Transverse colon (tissue), 4 donors: ENCODE measurements around the gene AKR1C8.
"Not testable (repeated sequence)": the region's sequence is repeated elsewhere in the genome, so short reads cannot be mapped to it uniquely, and the experiment has no call there.

Source experiments
- CTCF ChIP-seq, 5 experiments: fragments of 200-600 bp in 3 of 5; fragments of 450-650 bp in 2 of 5; sonication (generic) in 3 of 5; IDR thresholded peaks; 1 replicate in 2 of 5; 2 replicates in 3 of 5; pipeline ENCODE4 v1.5.1; 2016 to 2017; ENCODE audit warnings: antibody characterized with exemption in 5 of 5, inconsistent platforms in 3 of 5, mild to moderate bottlenecking in 2 of 5, moderate library complexity in 1 of 5
- POLR2A ChIP-seq: fragments of 450-650 bp; IDR thresholded peaks from one replicate; pipeline ENCODE4 v1.6.1; 2016; ENCODE audit warnings: antibody characterized with exemption, mild to moderate bottlenecking, moderate library complexity
- POLR2AphosphoS5 ChIP-seq, 3 donors: sonication (generic); formaldehyde crosslinking; IDR thresholded peaks; one replicate each; pipeline ENCODE4 v1.6.1; 2016; ENCODE audit warnings: antibody characterized with exemption in 3 of 3

GRCh38 chr10:5119997-5120396 lies 65.0 kb downstream of the AKR1C8 start:
- not testable (repeated sequence) for TF ChIP-seq CTCF (IDR thresholded peaks at IDR 0.05); POLR2A; POLR2AphosphoS5 (IDR thresholded peaks at IDR 0.05)
